Esophagus muscularis mucosa (tissue), 4 donors: ENCODE measurements around the gene ARIH1.
"Not testable (repeated sequence)": the region's sequence is repeated elsewhere in the genome, so short reads cannot be mapped to it uniquely, and the experiment has no call there.

ENCODE experiments used
- CTCF ChIP-seq, 3 experiments: fragments of 200-600 bp in 2 of 3; fragments of 450-650 bp in 1 of 3; sonication (generic) in 2 of 3; IDR thresholded peaks; one replicate each; pipeline ENCODE4 v1.5.1; 2017 to 2019; ENCODE audit warnings: antibody characterized with exemption in 3 of 3, mild to moderate bottlenecking in 2 of 3, moderate library complexity in 1 of 3
- EP300 ChIP-seq: sonication (generic); formaldehyde crosslinking; IDR thresholded peaks from one replicate; pipeline ENCODE4 v1.6.1; 2017; ENCODE audit warnings: antibody characterized with exemption
- POLR2A ChIP-seq: fragments of 450-650 bp; IDR thresholded peaks from one replicate; pipeline ENCODE4 v1.6.1; 2017; ENCODE audit warnings: antibody characterized with exemption, moderate library complexity, mild to moderate bottlenecking, low read depth

- TF ChIP-seq CTCF (IDR thresholded peaks at IDR 0.05); EP300; POLR2A: not testable (repeated sequence)
Observed at GRCh38 chr15:72642271-72642670, 168.1 kb downstream of the ARIH1 start.
